Ectodermal cell (in vitro differentiated cells): ENCODE measurements around the gene CEP41.
"Not testable (repeated sequence)": the region's sequence is repeated elsewhere in the genome, so short reads cannot be mapped to it uniquely, and the experiment has no call there.

ENCODE experiments used
- H3K27ac ChIP-seq: 2 replicates; pipeline ENCODE4 v1.7.0; 2013; ENCODE audit warnings: mild to moderate bottlenecking, low read depth, low read length; ENCODE audit not compliant: insufficient read depth, poor library complexity, severe bottlenecking
- H3K27me3 ChIP-seq: 2 replicates; pipeline ENCODE4 v1.7.0; 2013; ENCODE audit warnings: mild to moderate bottlenecking, low read length; ENCODE audit not compliant: insufficient read depth, control insufficient read depth, poor library complexity, severe bottlenecking
- H3K36me3 ChIP-seq: one replicate; pipeline ENCODE4 v1.7.0; 2013; ENCODE audit warnings: low read length; ENCODE audit not compliant: control insufficient read depth, insufficient read depth
- H3K4me1 ChIP-seq: one replicate; pipeline ENCODE4 v1.7.0; 2013; ENCODE audit warnings: low read length; ENCODE audit not compliant: control insufficient read depth, insufficient read depth
- H3K4me3 ChIP-seq: 2 replicates; pipeline ENCODE4 v1.7.0; 2013; ENCODE audit warnings: low read depth, low read length, control low read depth; ENCODE audit not compliant: insufficient read depth
- H3K9me3 ChIP-seq: 2 replicates; pipeline ENCODE4 v1.7.0; 2013; ENCODE audit warnings: mild to moderate bottlenecking, low read length, moderate library complexity; ENCODE audit not compliant: control insufficient read depth
- WGBS, 2 experiments: methylation state at CpG; one replicate each; pipeline ENCODE4 v1.1.7; 2013; ENCODE audit warnings: missing lambda C conversion rate in 2 of 2; 5-methylcytosine and 5-hydroxymethylcytosine counted together

Gene CEP41

GRCh38 chr7:130463553-130464434, 23.0 kb upstream of the CEP41 start:
- Histone ChIP-seq H3K36me3 (no peaks in the 10 kb centered on the region), H3K4me1 (no peaks in the 10 kb centered on the region), H3K27ac (no peak overlapping the region), H3K9me3 (no peaks in the 10 kb centered on the region), H3K4me3 (no peak overlapping the region), H3K27me3 (no peaks in the 10 kb centered on the region)
- WGBS, 2 experiments: 88 to 94% methylated on average over 3 to 4 of the region's 4 CpGs

GRCh38 chr7:130461272-130461671, 20.5 kb upstream of the CEP41 start:
- WGBS, 2 experiments: 97 to 98% methylated on average over 2 of the region's 2 CpGs

GRCh38 chr7:130458257-130458656, 17.4 kb upstream of the CEP41 start:
- Histone ChIP-seq H3K27ac (no peak overlapping the region), H3K36me3 (no peaks in the 10 kb centered on the region), H3K9me3 (no peaks in the 10 kb centered on the region), H3K4me3 (no peak overlapping the region), H3K27me3 (no peaks in the 10 kb centered on the region), H3K4me1 (no peaks in the 10 kb centered on the region)
- WGBS, 2 experiments: 100% methylated on average over 1 to 2 of the region's 2 CpGs

More at GRCh38 chr7:130461272-130461671, 20.5 kb upstream of the CEP41 start:
- H3K4me1 ChIP-seq: no peaks in the 10 kb centered on the region
- H3K9me3 ChIP-seq: no peaks in the 10 kb centered on the region
- no peak overlapping the region for H3K4me3 ChIP-seq
- no peak overlapping the region for H3K27ac ChIP-seq
- H3K27me3 ChIP-seq: no peaks in the 10 kb centered on the region
- H3K36me3 ChIP-seq: no peaks in the 10 kb centered on the region

- H3K36me3 ChIP-seq: no peaks in the 10 kb centered on the region
- H3K4me3 ChIP-seq: no peak overlapping the region
- WGBS, 2 experiments: 91 to 100% methylated on average over 1 to 2 of the region's 2 CpGs
- no peaks in the 10 kb centered on the region for H3K27me3 ChIP-seq
- H3K9me3 ChIP-seq: no peaks in the 10 kb centered on the region
- no peak overlapping the region for H3K27ac ChIP-seq
- no peaks in the 10 kb centered on the region for H3K4me1 ChIP-seq
Observed at GRCh38 chr7:130454959-130455358, 14.1 kb upstream of the CEP41 start.

- H3K9me3 ChIP-seq: no peaks in the 10 kb centered on the region
- no peaks in the 10 kb centered on the region for H3K27me3 ChIP-seq
- no peaks in the 10 kb centered on the region for H3K36me3 ChIP-seq
- H3K4me3 ChIP-seq: no peak overlapping the region
- no peak overlapping the region for H3K27ac ChIP-seq
- H3K4me1 ChIP-seq: no peaks in the 10 kb centered on the region
- 97 to 98% methylated on average over 3 of the region's 3 CpGs for WGBS, 2 experiments
Observed at GRCh38 chr7:130452951-130453350, 12.1 kb upstream of the CEP41 start.

- 87 to 95% methylated on average over 3 of the region's 3 CpGs for WGBS, 2 experiments
- not testable (repeated sequence) for H3K27ac ChIP-seq, H3K4me3 ChIP-seq, H3K9me3 ChIP-seq, H3K36me3 ChIP-seq, H3K27me3 ChIP-seq, H3K4me1 ChIP-seq
Observed at GRCh38 chr7:130451344-130451743, 10.5 kb upstream of the CEP41 start.

- Histone ChIP-seq H3K27ac (no peak overlapping the region), H3K36me3 (no peaks in the 10 kb centered on the region), H3K27me3 (no peaks in the 10 kb centered on the region), H3K9me3 (no peaks in the 10 kb centered on the region), H3K4me3 (no peak overlapping the region), H3K4me1 (peaks cover 9% of the 10 kb centered on the region)
- 79 to 90% methylated on average over 3 of the region's 3 CpGs for WGBS, 2 experiments
Observed at GRCh38 chr7:130446259-130446658, 5.4 kb upstream of the CEP41 start.

- Histone ChIP-seq H3K4me1 (peaks cover 9% of the 10 kb centered on the region), H3K27ac (no peak overlapping the region), H3K4me3 (no peak overlapping the region), H3K36me3 (no peaks in the 10 kb centered on the region), H3K9me3 (no peaks in the 10 kb centered on the region), H3K27me3 (no peaks in the 10 kb centered on the region)
- 92 to 96% methylated on average over 5 of the region's 5 CpGs for WGBS, 2 experiments
Observed at GRCh38 chr7:130444751-130445407, 4.1 kb upstream of the CEP41 start.

GRCh38 chr7:130444234-130444633, 3.4 kb upstream of the CEP41 start:
- Histone ChIP-seq H3K27ac (no peak overlapping the region), H3K27me3 (no peaks in the 10 kb centered on the region), H3K36me3 (no peaks in the 10 kb centered on the region), H3K4me3 (no peak overlapping the region), H3K4me1 (peaks cover 9% of the 10 kb centered on the region), H3K9me3 (no peaks in the 10 kb centered on the region)
- 93 to 98% methylated on average over 3 of the region's 3 CpGs for WGBS, 2 experiments

GRCh38 chr7:130442601-130443000, 1.8 kb upstream of the CEP41 start:
- no peaks in the 10 kb centered on the region for H3K36me3 ChIP-seq
- 93 to 95% methylated on average over 7 of the region's 7 CpGs for WGBS, 2 experiments
- peaks cover 9% of the 10 kb centered on the region for H3K4me1 ChIP-seq
- H3K4me3 ChIP-seq: no peak overlapping the region
- H3K27ac ChIP-seq: no peak overlapping the region
- H3K27me3 ChIP-seq: no peaks in the 10 kb centered on the region
- no peaks in the 10 kb centered on the region for H3K9me3 ChIP-seq
